Panc1 (cell line): ENCODE results near the gene PAOX. TPM values are rescaled to one million over a fixed set of nuclear protein-coding genes. Genes with fewer than 3 reads are reported as not detected.

Source experiments
- ATAC-seq: fragments of 200-7000 bp; cut with Tn5 transposase; 2 replicates; pipeline ENCODE4 v1.9.1; 2020; ENCODE audit warnings: mild to moderate bottlenecking, moderate library complexity
- BruUV-seq: library from RNA; stranded (reverse); fragments of 400-500 nt; replicated peaks from 2 replicates; lab custom pipeline; 2021; lab: Mats Ljungman, UMichigan
- CTCF ChIA-PET: fragments of 300-600 bp; sonication (Branson Sonifier 250); formaldehyde crosslinking; loops from one replicate; lab custom pipeline; 2022; ENCODE audit warnings: antibody characterized with exemption; lab: Charles Lee
- POLR2A ChIA-PET: fragments of 300-600 bp; sonication (Branson Sonifier 250); formaldehyde crosslinking; loops from one replicate; lab custom pipeline; 2022; ENCODE audit warnings: antibody characterized with exemption; lab: Charles Lee
- DNase-seq: peaks from one replicate; pipeline ENCODE4 v3.0.0-alpha.2; 2010; ENCODE audit warnings: low read depth, low spot score
- H3K27ac ChIP-seq: 2 replicates; pipeline ENCODE4 v1.5.1; 2011; ENCODE audit warnings: mild to moderate bottlenecking, low read length, inconsistent platforms
- H3K27me3 ChIP-seq: fragments of 200-500 bp; sonication (Bioruptor generic); 2 replicates; pipeline ENCODE4 v1.6.0; 2014; ENCODE audit warnings: low read length, inconsistent platforms; ENCODE audit not compliant: control insufficient read depth, insufficient read depth
- H3K36me3 ChIP-seq: fragments of 200-500 bp; sonication (Bioruptor generic); 2 replicates; pipeline ENCODE4 v1.5.1; 2014; ENCODE audit warnings: inconsistent platforms, mild to moderate bottlenecking, low read length, moderate library complexity; ENCODE audit not compliant: control insufficient read depth, insufficient read depth
- H3K4me1 ChIP-seq: 2 replicates; pipeline ENCODE4 v1.5.1; 2011; ENCODE audit warnings: inconsistent platforms, mild to moderate bottlenecking, low read length, moderate library complexity; ENCODE audit not compliant: control insufficient read depth, insufficient read depth
- H3K4me3 ChIP-seq, 2 experiments: 2 replicates each; pipeline ENCODE4 v1.5.1; 2011 to 2012; ENCODE audit warnings: low read depth in 2 of 2, low read length in 2 of 2, mild to moderate bottlenecking in 2 of 2, inconsistent platforms in 1 of 2, moderate library complexity in 1 of 2
- H3K9me3 ChIP-seq: fragments of 200-500 bp; sonication (Bioruptor generic); 2 replicates; pipeline ENCODE4 v1.5.1; 2014; ENCODE audit warnings: low read depth, mild to moderate bottlenecking, inconsistent platforms, low read length, moderate library complexity; ENCODE audit not compliant: control insufficient read depth, insufficient read depth
- POLR2AphosphoS5 ChIP-seq: IDR thresholded peaks from 2 replicates; pipeline ENCODE4 v1.6.1; 2012; ENCODE audit warnings: mild to moderate bottlenecking, low read depth, low read length, moderate library complexity
- SIN3A ChIP-seq: IDR thresholded peaks from 2 replicates; pipeline ENCODE4 v1.6.1; 2012; ENCODE audit warnings: low read depth, mild to moderate bottlenecking, low read length, moderate library complexity, borderline replicate concordance; ENCODE audit not compliant: insufficient read depth
- TCF7L2 ChIP-seq: IDR thresholded peaks from 2 replicates; pipeline ENCODE4 v1.6.1; 2011; ENCODE audit warnings: mild to moderate bottlenecking, low read depth, low read length, inconsistent platforms
- in situ Hi-C: cut with HindIII; loops from 2 replicates; pipeline ENCODE4 v1.10.0; 2016; ENCODE audit warnings: low sequenced_read_pairs, low pct_unique_long_range_greater_than_20kb
- intact Hi-C: fragments of 100-400 bp; cut with micrococcal nuclease; formaldehyde crosslinking; loops from one replicate; pipeline ENCODE4 v1.10.0; 2022; ENCODE audit not compliant: unreplicated experiment
- total RNA-seq: library from RNA; stranded (reverse); gene quantifications from one replicate; pipeline ENCODE4 v1.2.1, GENCODE V29; 2021; ENCODE audit not compliant: unreplicated experiment
- TF ChIP-seq, protein P1 (sequence below), 2 experiments: IDR thresholded peaks; 2 replicates each; pipeline ENCODE4 v1.6.1; 2011 to 2012; ENCODE audit warnings: low read depth in 2 of 2, control low read depth in 1 of 2, low read length in 1 of 2, mild to moderate bottlenecking in 1 of 2, moderate library complexity in 1 of 2; ENCODE audit not compliant: insufficient read depth in 1 of 2
- TF ChIP-seq, protein P2 (sequence below): fragments of 450-650 bp; IDR thresholded peaks from 2 replicates; pipeline ENCODE4 v1.5.1; 2017; ENCODE audit warnings: mild to moderate bottlenecking

The PAOX gene
- total RNA-seq, 1 experiment from 2014 or later = 9.3 TPM

DNA sequence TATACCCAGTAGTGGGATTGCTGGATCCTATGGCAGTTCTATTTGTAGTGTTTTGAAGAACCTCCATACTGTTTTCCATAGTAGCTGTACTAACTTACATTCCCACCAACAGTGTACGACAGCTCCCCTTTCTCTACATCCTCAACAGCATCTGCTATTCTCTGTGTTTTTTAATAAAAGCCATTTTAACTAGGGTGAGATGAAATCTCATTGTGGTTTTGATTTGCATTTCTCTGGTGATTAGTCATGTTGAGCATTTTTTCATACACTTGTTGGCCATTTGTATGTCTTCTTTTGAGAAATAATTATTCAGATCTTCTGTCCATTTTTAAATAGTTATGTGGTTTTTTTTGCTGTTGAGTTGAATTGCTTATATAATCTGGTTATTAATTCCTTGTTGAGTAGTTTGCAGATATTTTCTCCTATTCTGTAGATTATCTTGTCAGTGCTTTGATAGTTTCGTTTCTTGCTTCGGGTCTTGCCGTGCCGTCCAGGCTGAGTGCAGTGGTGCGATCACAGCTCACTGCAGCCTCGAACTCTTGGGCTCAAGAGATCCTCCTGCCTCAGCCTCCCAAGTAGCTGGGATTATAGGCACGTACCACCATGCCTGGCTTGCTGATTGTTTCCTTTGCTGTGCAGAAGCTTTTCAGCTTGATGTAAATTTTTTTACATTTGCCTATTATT lies 26.9 kb downstream of the PAOX start:
- CTCF ChIA-PET = no interaction called here

DNA sequence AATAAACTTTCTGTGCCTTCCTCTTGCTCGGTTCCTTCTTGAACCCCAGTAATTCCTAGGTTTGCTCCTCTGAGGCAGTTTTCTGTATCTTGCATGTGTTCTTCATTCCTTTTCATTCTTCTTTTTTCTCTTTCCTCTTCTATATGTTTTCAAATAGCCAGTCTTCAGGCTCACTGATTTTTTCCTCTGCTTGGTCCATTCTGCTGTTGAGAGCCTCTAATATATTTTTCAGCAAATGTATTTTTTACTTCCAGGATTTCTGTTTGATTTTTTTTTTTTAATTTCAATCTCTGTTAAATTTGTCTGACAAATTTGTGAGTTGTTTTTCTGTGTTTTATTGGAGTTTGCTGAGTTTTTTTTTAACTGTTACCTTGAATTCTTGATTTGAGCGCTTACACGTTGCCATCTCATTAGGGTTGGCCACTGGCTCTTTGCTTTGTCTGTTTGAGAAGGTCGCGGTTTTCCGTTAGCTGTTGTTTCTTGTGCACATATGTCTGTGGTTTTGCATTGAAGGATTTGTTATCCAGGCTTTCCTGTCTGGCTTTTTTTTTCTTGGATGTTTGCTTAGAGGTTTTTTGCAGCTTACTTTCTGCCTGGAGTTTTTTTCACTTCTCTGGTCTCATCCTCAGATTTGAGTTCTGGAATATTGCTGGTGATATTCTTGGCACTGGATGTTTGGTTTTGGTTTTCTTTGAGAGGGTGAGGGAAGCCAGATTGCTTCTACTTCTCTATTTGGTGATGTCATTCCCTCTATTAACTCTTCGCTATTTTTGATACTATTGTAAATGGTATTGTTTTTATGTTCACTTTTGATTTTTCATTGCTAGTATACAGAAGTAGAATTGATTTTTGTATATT lies 32.7 kb downstream of the PAOX start:
- ChIA-PET POLR2A (no interaction called here), CTCF (no interaction called here)
- Histone ChIP-seq H3K4me1 (no peaks in the 10 kb centered on the region), H3K9me3 (peaks cover 26% of the 10 kb centered on the region), H3K27me3 (no peaks in the 10 kb centered on the region), H3K4me3 (no peak overlapping the region), H3K27ac (no peak overlapping the region), H3K36me3 (peaks cover 12% of the 10 kb centered on the region)
- intact Hi-C loops = no loop called here
- no TSS peak for BruUV-seq
- DNase-seq (no peak), ATAC-seq (no peak)
- TF ChIP-seq POLR2AphosphoS5 (no peak), TCF7L2 (no peak), SIN3A (no peak)
- TF ChIP-seq, protein P1, sequence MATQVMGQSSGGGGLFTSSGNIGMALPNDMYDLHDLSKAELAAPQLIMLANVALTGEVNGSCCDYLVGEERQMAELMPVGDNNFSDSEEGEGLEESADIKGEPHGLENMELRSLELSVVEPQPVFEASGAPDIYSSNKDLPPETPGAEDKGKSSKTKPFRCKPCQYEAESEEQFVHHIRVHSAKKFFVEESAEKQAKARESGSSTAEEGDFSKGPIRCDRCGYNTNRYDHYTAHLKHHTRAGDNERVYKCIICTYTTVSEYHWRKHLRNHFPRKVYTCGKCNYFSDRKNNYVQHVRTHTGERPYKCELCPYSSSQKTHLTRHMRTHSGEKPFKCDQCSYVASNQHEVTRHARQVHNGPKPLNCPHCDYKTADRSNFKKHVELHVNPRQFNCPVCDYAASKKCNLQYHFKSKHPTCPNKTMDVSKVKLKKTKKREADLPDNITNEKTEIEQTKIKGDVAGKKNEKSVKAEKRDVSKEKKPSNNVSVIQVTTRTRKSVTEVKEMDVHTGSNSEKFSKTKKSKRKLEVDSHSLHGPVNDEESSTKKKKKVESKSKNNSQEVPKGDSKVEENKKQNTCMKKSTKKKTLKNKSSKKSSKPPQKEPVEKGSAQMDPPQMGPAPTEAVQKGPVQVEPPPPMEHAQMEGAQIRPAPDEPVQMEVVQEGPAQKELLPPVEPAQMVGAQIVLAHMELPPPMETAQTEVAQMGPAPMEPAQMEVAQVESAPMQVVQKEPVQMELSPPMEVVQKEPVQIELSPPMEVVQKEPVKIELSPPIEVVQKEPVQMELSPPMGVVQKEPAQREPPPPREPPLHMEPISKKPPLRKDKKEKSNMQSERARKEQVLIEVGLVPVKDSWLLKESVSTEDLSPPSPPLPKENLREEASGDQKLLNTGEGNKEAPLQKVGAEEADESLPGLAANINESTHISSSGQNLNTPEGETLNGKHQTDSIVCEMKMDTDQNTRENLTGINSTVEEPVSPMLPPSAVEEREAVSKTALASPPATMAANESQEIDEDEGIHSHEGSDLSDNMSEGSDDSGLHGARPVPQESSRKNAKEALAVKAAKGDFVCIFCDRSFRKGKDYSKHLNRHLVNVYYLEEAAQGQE (IDR thresholded peaks at IDR 0.05; ENCODE audit: insufficient read depth in 1 of 2, low read depth in 2 of 2, low read length in 1 of 2) = no peak
- TF ChIP-seq, protein P2, sequence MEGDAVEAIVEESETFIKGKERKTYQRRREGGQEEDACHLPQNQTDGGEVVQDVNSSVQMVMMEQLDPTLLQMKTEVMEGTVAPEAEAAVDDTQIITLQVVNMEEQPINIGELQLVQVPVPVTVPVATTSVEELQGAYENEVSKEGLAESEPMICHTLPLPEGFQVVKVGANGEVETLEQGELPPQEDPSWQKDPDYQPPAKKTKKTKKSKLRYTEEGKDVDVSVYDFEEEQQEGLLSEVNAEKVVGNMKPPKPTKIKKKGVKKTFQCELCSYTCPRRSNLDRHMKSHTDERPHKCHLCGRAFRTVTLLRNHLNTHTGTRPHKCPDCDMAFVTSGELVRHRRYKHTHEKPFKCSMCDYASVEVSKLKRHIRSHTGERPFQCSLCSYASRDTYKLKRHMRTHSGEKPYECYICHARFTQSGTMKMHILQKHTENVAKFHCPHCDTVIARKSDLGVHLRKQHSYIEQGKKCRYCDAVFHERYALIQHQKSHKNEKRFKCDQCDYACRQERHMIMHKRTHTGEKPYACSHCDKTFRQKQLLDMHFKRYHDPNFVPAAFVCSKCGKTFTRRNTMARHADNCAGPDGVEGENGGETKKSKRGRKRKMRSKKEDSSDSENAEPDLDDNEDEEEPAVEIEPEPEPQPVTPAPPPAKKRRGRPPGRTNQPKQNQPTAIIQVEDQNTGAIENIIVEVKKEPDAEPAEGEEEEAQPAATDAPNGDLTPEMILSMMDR = no peak
- in situ Hi-C loops = no loop called here

More for the DNA sequence above, 26.9 kb downstream of the PAOX start:
- Histone ChIP-seq H3K36me3 (peaks cover 5% of the 10 kb centered on the region), H3K9me3 (peaks cover 9% of the 10 kb centered on the region), H3K4me1 (no peaks in the 10 kb centered on the region), H3K27me3 (no peaks in the 10 kb centered on the region), H3K4me3 (no peak overlapping the region), H3K27ac (no peak overlapping the region)
- TF ChIP-seq SIN3A = no peak
- TF ChIP-seq, protein P2 = no peak
- TF ChIP-seq POLR2AphosphoS5 = no peak
- TF ChIP-seq, protein P1 (IDR thresholded peaks at IDR 0.05; ENCODE audit: insufficient read depth in 1 of 2, low read depth in 2 of 2, low read length in 1 of 2) = no peak
- TF ChIP-seq TCF7L2 = no peak
- intact Hi-C loops = no loop called here
- no peak for ATAC-seq
- POLR2A ChIA-PET = interaction anchor here (0.7 kb wide), 1 partner anchor 82 kb away, joined by 7 read pairs; no protein-coding TSS in a partner anchor
- in situ Hi-C loops = no loop called here
- DNase-seq = no peak
- no TSS peak for BruUV-seq
